A549 treated with RU486 at 1 μM for 4 hours (cell line): ENCODE measurements around the gene ADAM21. TPM values are rescaled to one million over a fixed set of nuclear protein-coding genes. Genes with fewer than 3 reads are reported as not detected.

Experiments
- total RNA-seq: library from RNA; stranded (reverse); fragments of 200-300 nt; extraction: Qiagen RNA extraction; gene quantifications from 5 replicates; pipeline ENCODE4 v1.2.3, GENCODE V29; 2022; ENCODE audit warnings: low read depth

ADAM21 gene
- total RNA-seq: 0.07 TPM in 1 of 5 replicates, not detected in the others

DNA sequence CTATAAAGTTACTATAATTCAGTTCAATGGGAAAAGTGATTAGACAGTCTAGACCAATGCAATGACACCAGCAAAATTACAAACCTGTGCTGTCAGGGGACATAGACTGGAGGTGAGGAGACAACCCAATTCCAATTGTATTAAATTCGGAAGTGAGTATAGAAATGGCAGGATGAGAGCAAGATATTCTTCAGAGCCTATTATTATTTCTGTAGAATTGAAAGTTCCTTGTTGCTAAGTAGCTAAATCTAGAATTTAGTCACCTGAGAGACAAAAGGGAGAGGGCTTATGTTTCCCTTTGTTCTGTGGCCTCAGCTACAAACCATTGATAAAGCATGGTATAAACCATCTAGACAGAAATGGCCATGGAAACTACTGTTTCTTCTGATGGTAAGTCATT lies at the start of gene ADAM21:
TSS of gene ADAM21 (plus strand) at position 301 of the 400 bp plus-strand sequence. CDS start 5,326 bp downstream, outside the sequence.

DNA sequence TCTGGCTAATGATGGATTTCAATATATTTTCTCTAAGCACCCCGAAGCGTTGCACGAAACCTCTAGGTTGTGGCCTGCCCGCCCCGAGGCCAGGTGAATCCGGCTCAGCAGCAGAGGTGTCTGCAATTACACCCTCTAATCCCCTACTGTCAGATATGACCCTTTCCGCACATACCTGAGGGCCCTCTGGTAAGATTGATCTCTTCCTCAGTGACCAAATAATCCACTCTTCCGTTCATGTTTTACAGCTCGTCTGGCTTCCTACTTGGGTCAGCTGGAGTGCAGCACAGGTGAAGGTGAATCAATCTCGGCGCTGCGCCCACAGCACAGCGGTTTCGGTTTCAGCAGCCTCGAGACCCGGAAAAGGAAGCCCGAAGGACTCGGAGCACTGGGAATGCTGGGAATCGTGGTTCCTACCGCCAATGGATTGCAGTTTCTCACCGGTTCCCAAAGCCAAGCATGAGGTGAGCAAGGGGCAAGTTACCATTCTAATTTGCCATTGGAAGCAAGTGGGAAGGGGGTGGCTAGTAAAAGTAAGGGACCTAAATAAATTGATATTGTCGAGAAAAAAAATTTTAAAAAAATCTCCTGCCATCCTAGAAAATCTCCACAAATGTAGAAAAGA lies 35.1 kb upstream of the ADAM21 start, which contains the start of gene SYNJ2BP:
TSS of gene SYNJ2BP (minus strand) at position 366 of the 625 bp plus-strand sequence. CDS start at position 239, 127 bp downstream.

Other genes with a start within 250 kb of the ADAM21 start
- 58.4 to 69.5 TPM (median 59.0 TPM) in 5 replicates for gene COX16, start 92.5 kb upstream of the ADAM21 start, total RNA-seq
- gene SYNJ2BP, start 35.1 kb upstream of the ADAM21 start, total RNA-seq: 5.1 to 10.8 TPM (median 9.9 TPM) in 5 replicates
- gene ADAM20, start 82.8 kb downstream of the ADAM21 start, total RNA-seq: not detected in 5 replicates
- 42.0 to 57.7 TPM (median 42.9 TPM) in 5 replicates for gene MED6, start 148.5 kb downstream of the ADAM21 start, total RNA-seq
- gene TTC9, start 189.7 kb downstream of the ADAM21 start, total RNA-seq: 1.9 to 2.3 TPM (median 2.1 TPM) in 5 replicates